ENCODE data around the gene PHOX2B.

The PHOX2B gene

DNA sequence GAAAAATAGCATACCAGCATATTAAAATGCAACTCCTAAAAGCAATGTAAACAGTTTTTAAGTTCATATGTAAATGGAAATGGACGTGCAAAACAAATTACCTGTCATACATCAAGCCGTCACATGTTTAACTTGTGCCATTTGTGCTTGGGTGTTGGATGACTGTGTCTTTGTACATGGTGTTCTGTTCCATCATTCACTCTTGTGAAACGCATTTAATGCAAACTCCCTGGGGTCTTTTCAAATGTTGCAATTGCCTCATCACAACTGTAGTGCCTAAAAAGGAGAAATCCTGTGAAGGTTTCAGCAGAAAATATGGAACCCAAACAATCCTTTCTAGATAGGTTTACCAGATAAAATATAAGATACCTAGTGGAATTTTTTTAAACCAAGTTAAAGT, 52.4 kb downstream of the PHOX2B start:
- CTCF ChIA-PET: no interaction called here
- DNase-seq (ENCODE audit: extremely low spot score): no peak
- TF ChIP-seq, protein P1, sequence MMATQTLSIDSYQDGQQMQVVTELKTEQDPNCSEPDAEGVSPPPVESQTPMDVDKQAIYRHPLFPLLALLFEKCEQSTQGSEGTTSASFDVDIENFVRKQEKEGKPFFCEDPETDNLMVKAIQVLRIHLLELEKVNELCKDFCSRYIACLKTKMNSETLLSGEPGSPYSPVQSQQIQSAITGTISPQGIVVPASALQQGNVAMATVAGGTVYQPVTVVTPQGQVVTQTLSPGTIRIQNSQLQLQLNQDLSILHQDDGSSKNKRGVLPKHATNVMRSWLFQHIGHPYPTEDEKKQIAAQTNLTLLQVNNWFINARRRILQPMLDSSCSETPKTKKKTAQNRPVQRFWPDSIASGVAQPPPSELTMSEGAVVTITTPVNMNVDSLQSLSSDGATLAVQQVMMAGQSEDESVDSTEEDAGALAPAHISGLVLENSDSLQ (IDR thresholded peaks at IDR 0.05): 0 out of 2 replicates have a peak, but pooled peaks have one; percentile 22
- TF ChIP-seq FOXK2 (IDR thresholded peaks at IDR 0.05): no peak
- POLR2A ChIA-PET: no interaction called here

Measured in HEK293T (cell line).